GM18868 (cell line): ENCODE data around the gene DGKZ.

Experiments
- ATAC-seq: cut with Tn5 transposase; IDR thresholded peaks from one replicate; pipeline ENCODE4 v1.9.1; 2021; ENCODE audit warnings: mild to moderate bottlenecking, moderate library complexity; ENCODE audit not compliant: unreplicated experiment

The DGKZ gene

DNA sequence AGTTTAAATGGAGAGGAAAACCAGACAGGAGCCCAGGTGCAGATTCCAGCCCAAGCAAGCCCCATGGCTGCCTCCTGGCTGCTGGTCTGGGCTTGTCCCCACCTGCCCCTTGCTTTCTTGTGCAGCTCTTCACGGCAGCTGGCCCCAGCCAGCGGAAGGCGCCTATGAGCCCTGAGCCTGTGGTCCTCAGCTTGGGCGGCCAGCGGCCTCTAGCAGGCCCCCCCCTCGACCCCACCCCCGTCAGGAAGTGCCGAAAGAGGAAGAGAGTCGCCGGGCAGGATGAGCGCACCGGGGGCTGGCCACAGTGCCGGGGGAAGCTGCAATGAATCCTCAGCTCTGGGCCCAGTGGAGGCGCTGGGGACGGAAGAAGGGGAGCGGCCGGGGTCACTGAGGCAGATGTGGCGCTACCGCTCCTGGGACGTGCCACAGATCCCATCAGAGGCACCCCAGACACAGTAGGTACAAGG, 2.1 kb upstream of the DGKZ start:
- no peak for ATAC-seq

DNA sequence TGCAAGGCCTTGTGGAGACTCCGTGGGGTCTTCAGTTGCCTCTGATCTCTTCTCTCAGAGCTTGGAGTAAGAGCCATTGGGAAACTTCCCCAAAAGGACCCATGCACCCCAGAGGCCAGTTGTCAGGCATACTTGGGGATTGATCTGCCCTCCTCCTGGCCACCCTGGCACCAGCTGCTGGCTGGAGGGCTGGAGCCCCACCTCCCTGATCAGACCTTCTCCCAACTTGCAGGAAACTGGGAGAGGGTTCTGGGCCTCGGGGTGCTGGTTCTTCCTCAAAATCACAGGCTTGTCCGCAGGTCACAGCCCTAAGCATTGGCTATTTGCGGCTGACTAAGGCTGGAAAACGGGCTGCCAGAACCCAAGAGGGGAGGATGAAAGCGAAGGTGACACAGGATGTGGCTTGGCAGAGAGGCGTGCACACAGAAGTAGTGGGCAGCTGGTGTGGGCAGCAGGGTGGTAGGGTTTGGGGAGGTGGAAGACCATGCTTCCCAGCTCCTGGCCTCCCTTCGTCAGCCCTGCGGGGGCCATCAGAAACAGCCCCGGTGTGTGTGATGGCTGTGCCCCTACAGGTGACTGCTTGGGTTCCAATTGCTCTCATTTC, 1.3 kb upstream of the DGKZ start:
- ATAC-seq = no peak

DNA sequence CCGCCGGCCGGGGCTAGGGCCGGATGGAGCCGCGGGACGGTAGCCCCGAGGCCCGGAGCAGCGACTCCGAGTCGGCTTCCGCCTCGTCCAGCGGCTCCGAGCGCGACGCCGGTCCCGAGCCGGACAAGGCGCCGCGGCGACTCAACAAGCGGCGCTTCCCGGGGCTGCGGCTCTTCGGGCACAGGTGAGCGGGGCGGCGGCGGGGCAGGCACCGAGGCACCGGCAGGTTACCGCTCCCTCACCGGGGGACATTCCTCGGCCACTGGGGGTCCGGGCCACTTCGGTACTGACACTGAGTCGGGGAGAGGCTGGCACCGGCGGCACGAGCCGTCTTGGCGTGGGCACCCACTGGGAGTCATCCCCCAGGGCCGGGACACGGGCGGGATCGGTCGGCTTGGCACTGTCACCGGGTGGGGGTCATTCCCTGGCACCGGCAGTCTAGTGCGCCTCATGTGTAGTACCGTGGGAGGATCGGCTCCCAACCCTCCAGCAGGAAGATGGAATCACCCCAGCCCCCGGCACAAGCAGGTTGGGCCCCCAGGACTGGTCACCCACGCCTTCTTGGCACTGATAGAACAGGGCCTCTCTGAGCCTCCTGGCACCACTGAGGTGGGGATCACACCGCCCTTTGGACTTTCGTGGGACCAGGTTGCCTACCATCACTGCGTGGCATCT, 511 bp downstream of the DGKZ start:
- no peak for ATAC-seq

DNA sequence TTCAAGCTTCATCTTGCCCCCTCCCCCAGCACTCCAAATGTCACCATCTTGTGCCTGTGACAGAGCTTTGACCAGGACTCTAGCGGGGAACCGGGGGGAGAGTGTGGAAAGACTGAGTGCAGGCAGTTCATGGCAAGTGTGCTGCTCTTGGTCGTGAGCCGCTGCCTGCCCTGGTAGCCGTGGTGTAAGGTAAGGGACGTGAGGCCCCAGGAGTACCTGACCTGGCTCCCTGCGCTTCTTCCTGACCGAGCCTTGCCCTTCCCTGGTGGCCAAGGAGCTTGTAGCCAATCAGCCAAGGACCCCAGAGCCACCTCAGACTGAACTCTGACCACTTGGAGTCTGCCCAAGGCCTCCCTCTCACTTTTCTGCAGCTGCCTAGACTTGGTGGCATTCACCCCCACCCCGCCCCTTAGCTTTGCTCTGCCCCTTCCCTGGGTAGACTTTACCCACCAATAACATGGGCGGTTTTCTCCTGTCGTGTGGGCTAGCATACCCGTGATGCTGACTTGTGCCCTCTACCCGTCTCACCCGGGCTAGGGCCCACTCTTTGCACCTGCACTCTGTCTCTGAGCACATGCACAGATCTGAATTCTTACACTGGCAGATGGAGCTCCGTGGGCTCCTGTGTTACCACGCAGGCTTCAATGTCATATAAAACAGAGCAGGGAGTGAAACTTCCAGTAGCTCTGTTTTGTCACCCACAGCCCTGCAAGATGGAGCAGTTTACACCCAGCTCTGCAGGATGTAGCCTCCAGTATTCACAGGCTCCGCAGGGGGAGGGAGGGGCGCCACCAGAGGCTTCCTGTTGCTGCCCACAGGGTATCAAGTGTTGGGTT, 1.5 kb downstream of the DGKZ start:
- ATAC-seq = no peak

DNA sequence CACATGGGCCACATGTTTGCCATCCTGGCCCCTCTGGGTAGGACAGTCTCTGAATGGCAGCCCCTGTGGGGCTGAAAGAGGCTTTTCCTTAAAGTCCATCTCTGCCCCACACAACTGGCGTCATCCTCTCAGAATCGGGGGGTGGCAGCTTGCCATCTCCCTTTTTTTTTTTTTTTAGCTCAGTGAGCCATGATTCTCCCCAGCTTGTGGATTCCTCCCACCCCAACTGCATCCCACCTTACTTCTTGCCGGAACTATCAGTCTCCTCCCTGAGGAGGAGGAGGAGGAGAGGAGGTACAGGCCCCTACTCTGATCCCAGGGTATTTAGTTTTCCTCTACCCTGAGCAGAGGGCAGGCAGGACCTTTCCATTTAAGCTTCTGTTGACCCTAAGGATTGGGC, 3.4 kb downstream of the DGKZ start:
- ATAC-seq = no peak

DNA sequence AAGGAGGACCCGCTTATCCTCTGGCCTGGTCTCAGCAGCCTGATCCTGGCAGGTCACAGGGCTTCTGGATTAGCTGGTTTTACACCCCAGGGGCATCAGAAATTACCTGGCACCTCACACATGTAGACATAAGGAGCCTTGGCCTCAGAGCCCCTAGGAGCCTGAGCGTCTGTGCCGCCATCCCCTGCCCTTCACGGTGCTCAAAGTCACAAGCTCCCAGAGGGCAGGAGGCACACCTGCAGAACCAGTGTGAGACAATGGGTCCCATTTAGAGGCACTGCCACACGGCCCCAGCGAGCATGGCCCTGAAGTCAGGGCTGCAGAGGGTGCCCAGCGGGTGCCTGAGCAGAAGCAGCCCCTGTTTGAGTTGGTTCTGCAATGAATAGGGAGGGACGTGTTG, 3.9 kb downstream of the DGKZ start:
- ATAC-seq = no peak

DNA sequence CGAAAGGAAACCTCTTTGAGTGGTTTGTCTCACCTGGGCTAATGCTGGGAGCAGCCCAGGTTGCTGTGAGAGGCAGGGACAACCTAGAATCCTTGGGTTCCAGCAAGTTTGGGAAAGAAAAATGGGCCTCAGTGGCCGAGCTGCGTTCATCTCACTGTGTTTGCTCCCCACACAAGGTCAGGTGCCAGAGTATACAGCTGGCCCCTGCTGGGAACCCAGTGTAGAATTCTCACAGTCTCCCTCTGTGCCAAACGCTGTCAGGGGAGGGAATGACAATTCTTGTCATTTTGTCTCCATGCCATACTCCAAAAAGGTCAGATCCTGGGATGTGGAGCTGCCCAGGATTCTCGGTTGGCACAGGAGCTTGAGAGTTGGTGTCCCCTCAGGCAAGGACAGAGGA, 4.3 kb downstream of the DGKZ start:
- ATAC-seq = no peak

DNA sequence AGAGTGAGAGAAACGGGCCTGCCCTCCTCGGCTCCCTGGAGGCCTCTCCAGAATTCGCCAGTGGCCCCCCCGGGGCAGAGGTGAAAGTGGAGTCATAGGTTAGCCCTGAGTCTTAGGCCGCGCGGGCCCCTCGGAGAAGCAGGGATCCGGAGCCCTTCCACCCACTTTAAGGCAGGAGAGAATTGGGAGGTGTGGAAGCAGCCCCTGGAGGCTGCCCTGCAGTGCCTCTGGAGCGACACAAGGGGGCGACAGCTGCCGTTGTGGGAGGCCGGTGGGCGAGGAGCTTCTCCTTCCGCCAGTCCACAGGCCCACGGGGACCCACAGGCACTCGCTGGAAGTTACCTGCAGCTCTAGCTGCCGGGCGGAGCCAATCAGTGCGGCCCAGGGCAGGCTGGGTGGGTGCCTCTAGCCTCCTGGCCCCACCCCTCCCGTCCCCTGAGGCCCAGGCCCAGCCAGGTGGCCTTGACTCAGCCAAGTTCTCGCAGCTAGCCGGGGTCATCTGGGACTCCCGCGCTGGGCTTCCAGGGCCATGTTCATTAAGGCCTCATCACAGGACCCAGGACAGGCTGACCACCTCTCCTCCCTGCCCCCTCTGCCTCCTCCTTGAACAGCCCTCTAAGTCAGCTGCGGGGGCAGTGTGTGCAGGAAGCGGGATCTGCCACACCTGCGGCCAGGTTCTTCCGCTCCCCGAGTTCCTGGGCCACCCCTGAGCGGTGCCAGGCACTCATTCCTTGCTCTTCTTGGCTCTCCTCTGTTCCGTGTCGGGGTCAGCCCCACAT, 5.0 kb downstream of the DGKZ start:
- no peak for ATAC-seq

DNA sequence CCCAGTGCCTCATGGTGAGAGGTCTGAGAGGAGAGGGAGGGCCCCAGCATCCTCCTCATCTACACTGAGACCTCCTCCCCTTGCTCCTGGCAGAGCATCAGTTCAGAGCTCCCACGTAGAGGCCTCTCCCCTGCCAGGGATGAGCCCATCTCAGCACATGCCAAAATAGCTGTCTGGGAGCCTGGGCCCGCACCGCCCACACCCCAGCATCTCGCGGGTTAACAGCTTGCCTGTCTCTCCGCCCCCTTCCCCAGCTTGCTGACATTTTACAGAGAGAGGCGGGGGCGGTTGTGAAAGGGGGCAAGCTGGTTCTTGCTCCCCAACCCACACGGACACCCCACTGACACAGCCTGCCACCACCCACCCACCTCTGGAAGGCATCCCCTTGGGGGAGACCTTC, 6.4 kb downstream of the DGKZ start:
- no peak for ATAC-seq

DNA sequence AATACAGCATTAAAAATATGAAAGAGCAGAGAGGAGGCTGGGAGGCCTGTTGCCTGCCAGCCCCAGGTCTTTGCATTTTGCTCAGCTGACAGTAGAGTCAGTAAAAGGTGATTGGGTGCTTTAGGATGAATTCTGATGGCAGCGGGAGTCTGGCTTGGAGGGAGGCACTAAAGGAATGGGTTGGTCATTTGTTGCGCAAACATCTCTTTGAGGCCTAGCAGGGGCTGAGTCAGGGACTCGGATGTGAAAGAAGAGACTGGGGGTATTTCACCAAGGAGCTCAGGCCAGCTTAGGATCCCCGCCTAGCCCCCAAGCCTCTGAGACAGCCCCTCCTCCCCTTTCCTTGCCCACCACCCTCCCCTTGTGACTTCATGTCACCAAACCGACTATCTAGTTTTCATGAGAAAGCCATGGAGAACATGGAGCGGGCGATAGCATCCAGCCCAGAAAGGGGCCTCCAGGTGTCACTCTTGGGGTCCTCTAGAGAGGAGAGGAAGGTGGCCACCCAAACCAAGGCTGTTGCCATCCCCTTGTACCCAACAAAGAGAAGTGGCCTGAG, 9.7 kb downstream of the DGKZ start:
- ATAC-seq = no peak

DNA sequence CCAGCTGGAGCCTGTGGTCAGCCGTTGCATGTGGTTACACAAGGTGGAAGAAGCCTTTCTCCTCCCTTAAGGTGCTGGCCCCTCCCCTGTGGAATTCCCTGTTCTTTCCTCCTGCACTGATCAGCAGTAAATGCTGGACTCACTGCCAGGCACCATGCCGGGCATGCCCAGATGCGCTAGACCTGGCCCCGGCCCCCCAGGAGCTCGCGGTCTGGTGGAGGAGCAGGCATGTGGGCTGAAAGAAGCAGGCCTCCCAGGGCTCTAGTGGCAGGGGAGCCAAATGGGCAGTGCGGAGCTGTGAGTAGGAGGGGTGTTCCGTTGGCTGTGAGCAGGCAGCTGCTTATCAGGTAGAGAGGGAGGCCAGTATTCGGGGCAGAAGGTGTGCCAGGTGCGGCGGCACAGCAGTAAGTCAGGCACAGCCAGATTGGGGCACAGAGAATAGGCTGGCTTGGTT, 10.2 kb downstream of the DGKZ start:
- no peak for ATAC-seq

DNA sequence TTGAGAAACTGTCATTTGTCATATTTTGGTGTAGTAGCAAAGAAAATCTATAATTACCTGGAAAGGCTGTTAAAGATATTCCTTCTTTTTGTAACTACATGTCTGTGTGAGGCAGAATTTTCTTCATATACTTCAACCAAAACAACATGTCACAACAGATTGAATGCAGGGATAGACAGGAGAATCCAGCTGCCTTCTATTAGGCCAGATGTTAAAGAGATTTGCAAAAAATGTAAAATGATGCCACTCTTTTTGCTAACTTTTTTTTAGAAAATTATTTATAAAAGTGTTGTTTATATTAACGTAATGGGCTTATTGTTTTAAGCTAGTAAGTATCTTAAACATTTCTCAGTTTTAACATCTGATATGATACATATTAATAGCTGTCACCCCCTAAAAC, 12.7 kb downstream of the DGKZ start:
- ATAC-seq = no peak

DNA sequence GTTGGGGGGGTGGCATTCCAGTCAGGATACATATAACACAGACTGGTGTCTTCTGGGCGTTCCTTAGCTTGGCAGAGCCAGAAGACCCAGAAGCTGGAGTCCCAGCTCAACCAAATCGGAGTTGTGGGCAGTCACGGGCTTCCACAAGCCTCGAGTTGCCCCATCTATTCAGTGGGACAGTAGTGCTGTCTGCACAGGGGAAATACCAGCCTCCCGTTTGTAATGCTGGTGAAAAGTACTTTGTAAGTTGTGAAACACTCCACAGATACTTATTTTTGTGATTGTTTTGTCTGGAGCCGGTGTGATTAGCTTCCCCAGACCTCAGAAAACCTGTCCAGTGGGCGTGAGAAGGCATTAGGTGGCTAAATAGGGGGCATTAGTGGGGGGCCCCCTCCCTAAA, 13.6 kb downstream of the DGKZ start:
- peak; percentile 16 for ATAC-seq

DNA sequence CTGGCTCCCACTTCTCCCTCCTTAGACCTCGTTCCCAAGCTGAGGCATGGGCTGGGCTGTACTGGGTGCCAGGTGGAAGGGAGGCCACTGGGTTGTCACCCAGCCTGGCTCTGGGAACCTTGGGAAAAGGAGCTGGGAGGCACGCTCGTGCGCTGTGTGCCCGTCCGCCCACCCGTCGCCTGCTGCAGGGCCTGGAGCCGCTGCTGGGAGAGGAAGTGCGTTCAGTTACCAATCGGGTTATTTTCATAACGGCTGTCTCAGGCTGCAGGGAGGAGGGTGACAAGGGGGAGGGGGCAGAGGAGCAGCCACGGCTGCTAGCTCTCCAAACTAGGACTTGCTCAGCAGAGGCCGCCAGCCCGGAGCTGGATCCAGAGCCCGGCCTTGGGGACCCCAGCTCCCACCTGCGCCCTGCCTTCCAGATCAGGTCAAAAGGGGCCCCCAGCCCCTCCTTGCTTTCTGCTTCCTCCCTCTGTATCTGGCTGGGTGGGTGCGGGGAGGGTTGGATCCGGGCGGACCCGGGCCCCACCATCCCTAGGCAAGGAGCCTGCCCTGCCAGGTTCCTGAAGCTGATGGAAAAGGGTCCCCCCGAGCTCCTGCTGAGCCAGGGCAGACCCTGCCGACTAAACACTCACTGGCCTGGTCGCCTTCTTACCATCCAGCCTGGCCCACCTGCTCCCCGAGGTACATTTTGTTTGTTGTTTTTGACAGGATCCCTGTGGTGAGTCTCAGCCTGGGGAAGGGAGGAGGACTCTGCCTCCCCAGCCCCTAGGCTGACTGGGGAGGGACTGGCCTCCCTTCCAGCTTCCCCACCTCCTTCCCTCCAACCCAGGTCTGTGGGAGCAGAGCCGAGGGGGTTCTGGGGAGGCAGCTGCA, 14.3 kb downstream of the DGKZ start:
- peak; percentile 94 for ATAC-seq

DNA sequence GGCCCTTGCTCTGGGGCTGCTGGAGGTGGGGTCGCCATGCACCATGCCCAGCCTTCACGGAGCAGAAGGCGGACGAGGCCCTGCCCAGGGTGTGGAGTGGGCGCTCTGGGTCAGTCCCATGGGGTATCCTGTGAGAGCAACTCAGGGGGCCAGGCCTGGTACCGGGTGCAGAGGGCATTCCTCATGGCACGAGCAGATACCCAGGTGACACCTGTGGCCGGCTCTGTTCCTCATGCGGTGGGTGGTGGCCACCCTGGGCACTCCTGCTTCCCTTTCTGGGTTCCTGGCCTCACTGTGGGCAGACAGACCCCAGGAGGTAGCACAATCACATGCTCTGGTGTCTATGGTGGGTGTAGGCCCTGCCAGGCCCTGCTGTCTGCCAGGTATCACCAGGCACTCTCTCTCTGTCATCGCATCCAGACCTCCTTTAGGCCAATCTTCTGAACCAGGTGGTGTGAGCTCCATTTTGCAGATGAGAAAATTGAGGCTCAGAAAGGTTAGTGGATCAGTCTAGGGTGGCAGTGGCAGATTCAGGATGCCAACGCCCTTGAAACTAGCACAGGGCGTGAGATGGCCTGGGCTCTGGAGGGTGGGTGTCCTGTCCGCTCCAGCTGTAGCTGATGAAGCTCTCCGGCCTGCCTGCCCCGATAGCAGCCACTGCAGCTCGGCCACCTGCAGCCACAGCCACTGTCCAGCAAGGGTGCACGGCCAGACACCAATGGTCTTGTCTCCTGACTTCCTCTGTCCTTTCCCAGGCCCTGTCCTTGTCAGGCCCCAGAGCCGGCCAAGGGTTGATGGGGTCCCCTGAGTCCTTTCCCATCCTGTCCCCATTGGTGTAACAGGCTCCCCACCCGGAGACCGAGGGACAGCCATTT, 15.1 kb downstream of the DGKZ start:
- no peak for ATAC-seq

DNA sequence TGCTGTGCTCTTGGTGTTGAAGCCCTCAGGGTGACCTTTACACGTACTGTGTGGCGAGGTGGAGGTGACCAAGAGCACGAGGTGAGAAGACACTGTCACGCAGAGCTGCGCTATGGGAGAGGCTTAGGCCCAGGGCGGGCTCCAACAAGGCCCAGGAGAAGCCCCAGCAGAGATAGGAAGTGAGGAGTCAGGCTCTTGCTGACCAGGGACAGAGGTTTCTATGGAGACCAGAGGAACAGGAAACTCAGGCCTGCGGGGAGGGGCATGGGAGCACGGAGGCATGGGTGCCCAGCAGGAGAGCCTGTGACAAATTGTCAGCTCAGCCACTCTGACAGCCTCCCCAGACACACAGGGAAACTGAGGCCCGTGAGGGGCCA, 15.8 kb downstream of the DGKZ start:
- ATAC-seq = no peak

DNA sequence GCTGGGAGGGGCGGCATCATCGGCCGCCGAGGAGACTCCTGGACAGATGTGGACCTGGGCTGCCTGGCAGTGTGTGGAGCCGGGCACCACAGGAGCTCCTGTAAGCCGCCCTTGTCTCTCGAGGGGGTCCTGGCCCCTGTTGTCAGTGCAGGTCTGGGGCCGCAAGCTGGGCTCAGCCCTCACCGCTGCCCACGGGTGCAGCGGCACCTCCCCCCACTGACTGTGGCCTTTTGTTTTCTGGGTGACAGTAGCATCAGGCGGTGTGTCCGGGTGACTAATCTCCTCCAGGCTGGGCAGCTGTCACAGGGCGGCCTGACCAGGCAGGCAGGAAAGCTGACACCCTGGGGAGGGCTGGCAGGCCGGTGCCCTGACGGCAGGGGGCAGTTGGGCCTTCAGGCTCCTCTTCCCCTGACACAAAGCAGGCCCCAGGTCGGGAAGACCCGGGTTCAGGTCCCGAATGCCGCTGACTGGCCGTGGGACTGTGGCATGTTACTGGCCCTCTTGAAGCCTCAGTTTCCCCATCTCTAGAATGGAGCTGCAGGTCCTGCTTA, 16.3 kb downstream of the DGKZ start:
- ATAC-seq = no peak

DNA sequence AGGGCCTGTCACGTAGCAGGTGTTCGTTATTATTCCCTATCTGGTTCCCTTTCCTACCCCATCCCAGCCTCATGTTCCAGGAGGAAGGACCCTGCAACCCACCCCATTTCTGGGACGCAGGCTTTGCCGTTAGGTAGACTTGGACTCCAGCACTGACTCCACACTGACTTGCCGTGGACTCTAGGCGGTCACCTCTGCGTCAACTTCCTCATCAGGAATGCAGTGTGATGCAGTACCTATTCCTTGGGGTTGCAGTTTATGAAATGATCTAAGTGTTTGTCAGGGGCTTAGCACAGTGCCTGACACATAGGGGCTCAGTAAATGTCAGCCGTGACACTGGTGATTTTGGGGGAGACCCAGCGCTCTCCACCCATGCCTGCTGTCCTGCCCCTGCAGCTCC, 16.8 kb downstream of the DGKZ start:
- no peak for ATAC-seq

DNA sequence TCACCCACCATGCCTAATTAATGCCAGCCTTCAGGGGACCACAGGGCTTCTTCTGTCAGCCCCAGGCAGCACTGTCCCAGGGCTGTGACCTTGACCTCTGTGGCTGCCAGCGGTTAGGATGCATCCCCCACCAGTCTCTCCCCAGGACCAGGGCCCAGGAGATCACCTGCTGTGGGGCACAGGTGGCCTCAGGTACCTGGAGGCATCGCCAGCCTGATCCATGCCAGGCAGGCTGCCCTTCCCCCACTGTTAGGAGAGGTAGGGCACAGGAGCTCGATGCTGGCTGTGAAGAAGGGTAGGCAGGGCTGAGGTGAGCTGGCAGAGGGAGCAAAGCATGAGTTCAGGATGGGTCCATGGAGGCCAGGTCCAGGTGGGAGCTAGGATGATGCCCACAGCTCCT, 17.5 kb downstream of the DGKZ start:
- ATAC-seq = no peak
